A673 (cell line): ENCODE data around the gene KDM4B.

Experiments used
- EZH2 ChIP-seq: fragments of 200-600 bp; sonication (generic); IDR thresholded peaks from 2 replicates; pipeline ENCODE4 v1.6.1; 2017; ENCODE audit warnings: borderline replicate concordance, low read depth, mild to moderate bottlenecking, mixed read lengths, antibody characterized with exemption, low read length; ENCODE audit not compliant: poor library complexity, severe bottlenecking
- TF ChIP-seq, protein P1 (sequence below): fragments of 300-800, 200-600 bp; sonication (generic); conservative IDR thresholded peaks from 2 replicates; pipeline ENCODE4 v1.5.1; 2017; ENCODE audit warnings: low read depth, mild to moderate bottlenecking, antibody characterized with exemption, low read length, moderate library complexity, mixed read lengths

DNA sequence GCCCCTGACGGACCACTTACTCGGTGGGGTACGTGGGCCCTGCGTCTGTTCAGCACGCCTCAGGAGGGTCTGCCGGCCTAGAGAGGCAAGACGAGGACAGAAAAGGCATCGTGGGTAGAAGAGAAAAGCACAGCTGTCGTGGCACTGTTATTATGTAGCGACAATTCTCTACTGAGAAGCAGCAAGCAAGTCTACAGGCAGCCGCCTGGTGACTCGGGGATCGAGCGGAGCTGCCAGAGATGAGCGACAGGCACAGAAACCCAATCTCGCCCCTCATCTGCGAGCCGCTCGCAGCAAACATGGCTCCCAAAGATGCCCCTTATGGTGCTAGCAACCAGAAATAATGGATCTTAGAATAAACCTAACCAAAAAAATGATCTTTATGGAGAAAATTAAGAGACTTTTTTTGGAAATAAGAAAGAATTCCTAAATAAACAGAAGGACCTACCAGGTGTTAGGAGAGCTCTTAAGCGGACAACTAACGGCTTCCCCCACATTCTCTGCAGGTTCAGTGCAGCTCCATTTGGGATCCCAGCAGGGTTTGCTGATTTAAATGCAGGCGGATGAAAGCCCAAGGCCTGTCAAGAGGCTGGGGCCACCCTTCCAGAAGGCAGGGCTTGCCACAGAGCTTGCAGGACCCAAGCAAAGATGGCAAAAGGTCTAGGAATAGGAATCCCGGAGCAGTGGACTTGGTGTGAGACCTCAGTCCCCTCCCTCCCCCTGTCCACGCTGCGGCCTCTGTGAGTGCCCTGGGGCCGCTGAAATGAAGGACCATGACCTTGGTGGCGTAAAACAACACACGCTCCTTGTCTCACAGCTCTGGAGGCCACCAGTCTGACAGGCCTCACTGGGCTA lies 152.6 kb downstream of the KDM4B start:
- TF ChIP-seq, protein P1, sequence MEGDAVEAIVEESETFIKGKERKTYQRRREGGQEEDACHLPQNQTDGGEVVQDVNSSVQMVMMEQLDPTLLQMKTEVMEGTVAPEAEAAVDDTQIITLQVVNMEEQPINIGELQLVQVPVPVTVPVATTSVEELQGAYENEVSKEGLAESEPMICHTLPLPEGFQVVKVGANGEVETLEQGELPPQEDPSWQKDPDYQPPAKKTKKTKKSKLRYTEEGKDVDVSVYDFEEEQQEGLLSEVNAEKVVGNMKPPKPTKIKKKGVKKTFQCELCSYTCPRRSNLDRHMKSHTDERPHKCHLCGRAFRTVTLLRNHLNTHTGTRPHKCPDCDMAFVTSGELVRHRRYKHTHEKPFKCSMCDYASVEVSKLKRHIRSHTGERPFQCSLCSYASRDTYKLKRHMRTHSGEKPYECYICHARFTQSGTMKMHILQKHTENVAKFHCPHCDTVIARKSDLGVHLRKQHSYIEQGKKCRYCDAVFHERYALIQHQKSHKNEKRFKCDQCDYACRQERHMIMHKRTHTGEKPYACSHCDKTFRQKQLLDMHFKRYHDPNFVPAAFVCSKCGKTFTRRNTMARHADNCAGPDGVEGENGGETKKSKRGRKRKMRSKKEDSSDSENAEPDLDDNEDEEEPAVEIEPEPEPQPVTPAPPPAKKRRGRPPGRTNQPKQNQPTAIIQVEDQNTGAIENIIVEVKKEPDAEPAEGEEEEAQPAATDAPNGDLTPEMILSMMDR, result no peak
- no peak for TF ChIP-seq EZH2
